ENCODE measurements around the gene AVP.
"Not testable (repeated sequence)": the region's sequence is repeated elsewhere in the genome, so short reads cannot be mapped to it uniquely, and the experiment has no call there.

AVP gene

GRCh38 chr20:3084283-3084985, at the start of gene AVP:
Gene AVP (minus strand): TSS chr20:3084724. CDS start chr20:3084674, 50 bp downstream.
- DNase-seq: no peak

GRCh38 chr20:3134151-3134550, 49.6 kb upstream of the AVP start:
- no peak for DNase-seq

- no peak for DNase-seq
These were observed 48.6 kb upstream of the AVP start for GRCh38 chr20:3133155-3133554.

- DNase-seq: no peak
These were observed 45.6 kb upstream of the AVP start for GRCh38 chr20:3130051-3130600.

- no peak for DNase-seq
These were observed 44.6 kb upstream of the AVP start for GRCh38 chr20:3129094-3129493.

- DNase-seq: no peak
These were observed 43.9 kb upstream of the AVP start for GRCh38 chr20:3128275-3128984.

GRCh38 chr20:3126527-3126859, 42.0 kb upstream of the AVP start:
- no peak for DNase-seq

- not testable (repeated sequence) for DNase-seq
These were observed 41.4 kb upstream of the AVP start for GRCh38 chr20:3125776-3126526.

GRCh38 chr20:3124773-3125560, 40.4 kb upstream of the AVP start:
- not testable (repeated sequence) for DNase-seq

- not testable (repeated sequence) for DNase-seq
These were observed 39.6 kb upstream of the AVP start for GRCh38 chr20:3124163-3124562.

GRCh38 chr20:3123542-3123941, 39.0 kb upstream of the AVP start:
- DNase-seq: peak; percentile 87

- no peak for DNase-seq
These were observed 37.6 kb upstream of the AVP start for GRCh38 chr20:3121955-3122610.

GRCh38 chr20:3121271-3121911, 36.9 kb upstream of the AVP start:
- DNase-seq: no peak

GRCh38 chr20:3119044-3119443, 34.5 kb upstream of the AVP start:
- no peak for DNase-seq

- not testable (repeated sequence) for DNase-seq
These were observed 33.4 kb upstream of the AVP start for GRCh38 chr20:3117839-3118379.

- no peak for DNase-seq
These were observed 31.8 kb upstream of the AVP start for GRCh38 chr20:3116341-3116740.

GRCh38 chr20:3115190-3116107, 30.9 kb upstream of the AVP start:
- DNase-seq: peak; percentile 35

GRCh38 chr20:3111995-3112394, 27.5 kb upstream of the AVP start:
- DNase-seq: no peak

GRCh38 chr20:3111507-3111906, 27.0 kb upstream of the AVP start:
- no peak for DNase-seq

Data from NCI-H748 treated with DMSO at 0.1 percent for 48 hours (cell line).